Tibial nerve (tissue), 4 donors: ENCODE measurements around the gene MRGPRX4.

Experiments
- CTCF ChIP-seq, 5 experiments: fragments of 200-600 bp in 3 of 5; fragments of 450-650 bp in 2 of 5; sonication (generic) in 3 of 5; IDR thresholded peaks; one replicate each; pipeline ENCODE4 v1.5.1; 2016 to 2019; ENCODE audit warnings: antibody characterized with exemption in 5 of 5, mild to moderate bottlenecking in 3 of 5, moderate library complexity in 2 of 5
- EP300 ChIP-seq, 2 donors: sonication (generic); formaldehyde crosslinking; IDR thresholded peaks; one replicate each; pipeline ENCODE4 v1.6.1; 2017; ENCODE audit warnings: antibody characterized with exemption in 2 of 2, mild to moderate bottlenecking in 1 of 2

DNA sequence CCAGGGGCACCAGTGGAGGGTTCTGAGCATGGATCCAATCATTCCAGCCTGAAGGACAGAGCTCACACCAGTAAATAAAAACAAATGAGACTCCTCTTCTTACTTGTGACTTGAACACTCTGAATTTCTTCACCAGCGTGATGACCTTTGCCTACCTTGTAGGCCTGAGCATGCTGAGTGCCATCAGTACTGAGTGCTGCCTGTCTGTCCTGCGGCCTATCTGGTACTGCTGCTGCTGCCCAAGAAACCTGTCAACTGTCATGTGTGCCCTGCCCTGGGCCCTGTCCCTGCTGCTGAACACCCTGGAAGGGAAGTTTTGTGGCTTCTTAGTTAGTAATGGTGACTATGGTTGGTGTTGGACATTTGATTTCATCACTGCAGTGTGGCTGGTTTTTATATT is 23.9 kb downstream of the MRGPRX4 start:
- no peak for TF ChIP-seq CTCF (IDR thresholded peaks at IDR 0.05)
- no peak for TF ChIP-seq EP300 (IDR thresholded peaks at IDR 0.05)
